ENCODE measurements around the gene TRIM17. TPM values are rescaled to one million over a fixed set of nuclear protein-coding genes. Genes with fewer than 3 reads are reported as not detected.

TRIM17 gene
- polyA plus RNA-seq, 1 donor from 2014 or later: 0.14 TPM

DNA sequence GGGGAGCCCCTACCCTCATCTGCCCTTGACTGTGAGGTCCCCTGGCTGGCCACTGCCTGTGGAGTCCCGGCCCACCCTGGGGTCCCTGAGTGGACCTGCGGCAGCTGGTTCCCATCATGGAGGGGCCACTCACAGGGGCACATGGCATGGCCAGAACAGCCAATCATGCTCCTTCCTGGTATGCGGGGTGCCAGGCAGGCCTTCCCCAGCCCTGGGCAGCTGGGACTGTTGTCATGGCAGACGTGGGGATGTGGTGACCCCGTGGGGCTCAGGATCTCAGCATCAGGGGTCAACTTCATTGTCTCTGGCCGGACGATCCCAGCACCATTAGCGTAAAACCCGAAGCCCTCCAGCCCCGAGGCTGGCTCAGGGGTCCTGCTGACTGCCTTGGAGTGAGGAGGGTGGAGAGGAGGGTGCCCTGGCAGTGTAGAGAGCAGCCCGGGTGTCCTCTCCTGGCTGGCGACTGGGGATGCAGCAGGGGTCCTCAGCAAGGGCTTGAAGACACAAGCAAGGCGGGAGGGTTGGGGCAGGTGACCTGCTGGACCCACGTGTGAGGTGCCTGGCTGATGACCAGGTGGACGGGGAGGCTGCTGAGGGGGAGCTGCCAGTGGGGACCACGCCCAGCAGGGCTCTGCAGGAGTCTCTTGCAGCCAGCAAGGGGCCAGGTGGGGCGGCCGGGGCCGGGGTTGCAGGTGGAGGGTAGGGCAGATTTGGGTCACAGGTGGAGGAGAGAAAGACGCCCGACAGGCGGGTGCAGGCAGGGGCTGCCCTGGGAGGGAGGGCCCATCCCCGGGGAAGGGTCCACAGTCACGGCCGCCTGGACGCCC lies 55.1 kb downstream of the TRIM17 start:
- TF ChIP-seq, protein P1, sequence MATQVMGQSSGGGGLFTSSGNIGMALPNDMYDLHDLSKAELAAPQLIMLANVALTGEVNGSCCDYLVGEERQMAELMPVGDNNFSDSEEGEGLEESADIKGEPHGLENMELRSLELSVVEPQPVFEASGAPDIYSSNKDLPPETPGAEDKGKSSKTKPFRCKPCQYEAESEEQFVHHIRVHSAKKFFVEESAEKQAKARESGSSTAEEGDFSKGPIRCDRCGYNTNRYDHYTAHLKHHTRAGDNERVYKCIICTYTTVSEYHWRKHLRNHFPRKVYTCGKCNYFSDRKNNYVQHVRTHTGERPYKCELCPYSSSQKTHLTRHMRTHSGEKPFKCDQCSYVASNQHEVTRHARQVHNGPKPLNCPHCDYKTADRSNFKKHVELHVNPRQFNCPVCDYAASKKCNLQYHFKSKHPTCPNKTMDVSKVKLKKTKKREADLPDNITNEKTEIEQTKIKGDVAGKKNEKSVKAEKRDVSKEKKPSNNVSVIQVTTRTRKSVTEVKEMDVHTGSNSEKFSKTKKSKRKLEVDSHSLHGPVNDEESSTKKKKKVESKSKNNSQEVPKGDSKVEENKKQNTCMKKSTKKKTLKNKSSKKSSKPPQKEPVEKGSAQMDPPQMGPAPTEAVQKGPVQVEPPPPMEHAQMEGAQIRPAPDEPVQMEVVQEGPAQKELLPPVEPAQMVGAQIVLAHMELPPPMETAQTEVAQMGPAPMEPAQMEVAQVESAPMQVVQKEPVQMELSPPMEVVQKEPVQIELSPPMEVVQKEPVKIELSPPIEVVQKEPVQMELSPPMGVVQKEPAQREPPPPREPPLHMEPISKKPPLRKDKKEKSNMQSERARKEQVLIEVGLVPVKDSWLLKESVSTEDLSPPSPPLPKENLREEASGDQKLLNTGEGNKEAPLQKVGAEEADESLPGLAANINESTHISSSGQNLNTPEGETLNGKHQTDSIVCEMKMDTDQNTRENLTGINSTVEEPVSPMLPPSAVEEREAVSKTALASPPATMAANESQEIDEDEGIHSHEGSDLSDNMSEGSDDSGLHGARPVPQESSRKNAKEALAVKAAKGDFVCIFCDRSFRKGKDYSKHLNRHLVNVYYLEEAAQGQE (IDR thresholded peaks at IDR 0.05; ENCODE audit: borderline replicate concordance): no peak
- TF ChIP-seq EP300 (conservative IDR thresholded peaks at IDR 0.05; ENCODE audit: poor library complexity, severe bottlenecking) (no peak), TAF1 (IDR thresholded peaks at IDR 0.05; ENCODE audit: low read depth) (no peak)
- TF ChIP-seq, protein P2, sequence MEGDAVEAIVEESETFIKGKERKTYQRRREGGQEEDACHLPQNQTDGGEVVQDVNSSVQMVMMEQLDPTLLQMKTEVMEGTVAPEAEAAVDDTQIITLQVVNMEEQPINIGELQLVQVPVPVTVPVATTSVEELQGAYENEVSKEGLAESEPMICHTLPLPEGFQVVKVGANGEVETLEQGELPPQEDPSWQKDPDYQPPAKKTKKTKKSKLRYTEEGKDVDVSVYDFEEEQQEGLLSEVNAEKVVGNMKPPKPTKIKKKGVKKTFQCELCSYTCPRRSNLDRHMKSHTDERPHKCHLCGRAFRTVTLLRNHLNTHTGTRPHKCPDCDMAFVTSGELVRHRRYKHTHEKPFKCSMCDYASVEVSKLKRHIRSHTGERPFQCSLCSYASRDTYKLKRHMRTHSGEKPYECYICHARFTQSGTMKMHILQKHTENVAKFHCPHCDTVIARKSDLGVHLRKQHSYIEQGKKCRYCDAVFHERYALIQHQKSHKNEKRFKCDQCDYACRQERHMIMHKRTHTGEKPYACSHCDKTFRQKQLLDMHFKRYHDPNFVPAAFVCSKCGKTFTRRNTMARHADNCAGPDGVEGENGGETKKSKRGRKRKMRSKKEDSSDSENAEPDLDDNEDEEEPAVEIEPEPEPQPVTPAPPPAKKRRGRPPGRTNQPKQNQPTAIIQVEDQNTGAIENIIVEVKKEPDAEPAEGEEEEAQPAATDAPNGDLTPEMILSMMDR (IDR thresholded peaks at IDR 0.05; ENCODE audit: poor library complexity, severe bottlenecking): no peak
- Histone ChIP-seq H3K9me3 (ENCODE audit: low read length) (no peaks in the 10 kb centered on the region), H3F3A (ENCODE audit: insufficient read depth, low read length, poor library complexity, severe bottlenecking) (no peaks in the 10 kb centered on the region), H3K79me2 (replicated peaks; ENCODE audit: insufficient read depth, low read length) (no peaks in the 10 kb centered on the region), H4K20me1 (ENCODE audit: insufficient read depth) (no peaks in the 10 kb centered on the region), H3K27ac (ENCODE audit: low read length) (no peak overlapping the region), H3K4me3 (ENCODE audit: low read length) (no peak overlapping the region), H3K9me2 (ENCODE audit: insufficient read depth, low read length) (no peaks in the 10 kb centered on the region), H2AFZ (ENCODE audit: low read depth, low read length) (no peak overlapping the region), H3K9ac (ENCODE audit: low read length) (no peak overlapping the region), H3K27me3 (ENCODE audit: insufficient read depth, low read depth, low read length) (no peaks in the 10 kb centered on the region), H3K36me3 (ENCODE audit: insufficient read depth, low read length) (no peaks in the 10 kb centered on the region), H3K4me2 (ENCODE audit: low read length) (no peak overlapping the region)

DNA sequence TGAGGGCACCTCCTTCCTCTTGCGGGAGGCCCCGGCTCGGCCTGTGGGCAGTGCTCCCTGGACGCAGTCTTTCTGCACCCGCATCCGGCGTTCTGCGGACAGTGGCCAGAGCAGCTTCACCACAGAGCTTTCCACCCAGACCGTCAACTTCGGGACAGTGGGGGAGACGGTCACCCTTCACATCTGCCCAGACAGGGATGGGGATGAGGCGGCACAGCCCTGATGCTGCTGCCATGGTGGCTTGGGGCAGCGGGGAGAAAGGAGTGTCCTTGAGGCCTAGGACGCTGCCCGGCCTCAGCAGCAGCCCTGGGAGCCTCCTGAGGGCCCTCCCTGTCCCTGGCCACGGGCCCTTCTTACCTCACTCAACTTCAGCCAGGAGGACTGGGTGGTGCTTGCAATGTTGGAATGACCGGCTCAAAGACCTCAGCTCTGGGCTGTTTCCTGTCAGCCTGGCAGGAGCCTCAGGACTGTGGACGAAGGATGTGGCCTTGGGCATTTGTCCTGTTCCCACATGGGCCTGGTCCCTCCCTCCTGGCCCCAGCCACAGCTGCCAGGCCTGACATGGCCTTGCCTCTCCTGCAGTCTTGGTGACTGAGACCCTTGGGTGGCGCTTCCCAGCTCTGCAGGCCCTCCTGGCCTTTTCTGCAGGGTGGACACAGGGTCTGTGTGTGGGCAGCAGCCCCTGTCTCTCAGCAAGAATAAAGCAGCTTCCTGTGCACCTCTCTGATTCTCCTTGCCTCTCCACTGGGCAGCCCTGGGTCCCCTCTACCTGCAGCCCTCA lies 55.9 kb downstream of the TRIM17 start:
- Histone ChIP-seq H3K36me3 (ENCODE audit: insufficient read depth, low read length) (no peaks in the 10 kb centered on the region), H3K9me3 (ENCODE audit: low read length) (no peaks in the 10 kb centered on the region), H3K27ac (ENCODE audit: low read length) (no peak overlapping the region), H3K79me2 (replicated peaks; ENCODE audit: insufficient read depth, low read length) (no peaks in the 10 kb centered on the region), H4K20me1 (ENCODE audit: insufficient read depth) (no peaks in the 10 kb centered on the region), H3F3A (ENCODE audit: insufficient read depth, low read length, poor library complexity, severe bottlenecking) (no peaks in the 10 kb centered on the region), H3K4me3 (ENCODE audit: low read length) (no peak overlapping the region), H3K4me2 (ENCODE audit: low read length) (no peak overlapping the region), H3K9ac (ENCODE audit: low read length) (no peak overlapping the region), H2AFZ (ENCODE audit: low read depth, low read length) (no peak overlapping the region), H3K9me2 (ENCODE audit: insufficient read depth, low read length) (no peaks in the 10 kb centered on the region), H3K27me3 (ENCODE audit: insufficient read depth, low read depth, low read length) (no peaks in the 10 kb centered on the region)
- TF ChIP-seq RAD21 (conservative IDR thresholded peaks at IDR 0.05): no peak
- TF ChIP-seq SMC3 (conservative IDR thresholded peaks at IDR 0.05; ENCODE audit: poor library complexity): no peak
- no peak for TF ChIP-seq POLR2AphosphoS5 (IDR thresholded peaks at IDR 0.05)
- TF ChIP-seq EZH2 (IDR thresholded peaks at IDR 0.05; ENCODE audit: borderline replicate concordance, insufficient read depth, low read length, poor library complexity, severe bottlenecking): no peak
- TF ChIP-seq, protein P1 (IDR thresholded peaks at IDR 0.05; ENCODE audit: borderline replicate concordance): no peak
- TF ChIP-seq, protein P2 (IDR thresholded peaks at IDR 0.05; ENCODE audit: poor library complexity, severe bottlenecking): no peak
- TF ChIP-seq TAF1 (IDR thresholded peaks at IDR 0.05; ENCODE audit: low read depth): no peak
- TF ChIP-seq EP300 (conservative IDR thresholded peaks at IDR 0.05; ENCODE audit: poor library complexity, severe bottlenecking): no peak
- no peak for TF ChIP-seq MXI1 (conservative IDR thresholded peaks at IDR 0.05; ENCODE audit: poor library complexity, severe bottlenecking)
